ENCODE data around the gene PABPC1L2A.
"Not testable (repeated sequence)": the region's sequence is repeated elsewhere in the genome, so short reads cannot be mapped to it uniquely, and the experiment has no call there.

The PABPC1L2A gene

DNA sequence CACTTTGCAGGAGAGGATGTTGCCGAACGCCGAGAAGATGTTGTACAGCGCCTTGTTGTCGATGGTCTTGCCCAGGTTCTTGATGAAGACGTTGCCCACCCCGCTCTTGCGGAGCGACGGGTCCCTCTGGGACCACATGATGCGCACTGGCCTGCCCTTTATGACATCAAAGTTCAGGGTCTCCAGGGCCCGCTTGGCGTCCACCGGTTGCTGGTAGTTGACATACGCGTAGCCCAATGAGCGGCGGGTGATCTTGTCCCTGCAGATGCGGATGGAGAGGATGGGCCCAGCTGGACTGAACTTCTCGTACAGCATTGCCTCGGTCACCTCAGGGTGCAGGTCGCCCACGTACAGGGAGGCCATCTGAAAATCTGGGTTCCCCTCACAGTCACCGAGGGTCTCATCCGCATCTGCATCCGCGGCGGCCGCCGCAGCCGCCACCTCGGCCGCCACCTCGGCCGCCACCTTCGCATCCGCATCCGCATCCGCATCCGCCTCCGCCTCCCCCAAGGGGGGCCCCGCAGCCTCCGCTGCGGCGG lies at the start of gene PABPC1L2A:
TSS of gene PABPC1L2A (minus strand) at position 489 of the 539 bp plus-strand sequence. CDS start at position 363, 126 bp downstream.
- not testable (repeated sequence) for DNase-seq

DNA sequence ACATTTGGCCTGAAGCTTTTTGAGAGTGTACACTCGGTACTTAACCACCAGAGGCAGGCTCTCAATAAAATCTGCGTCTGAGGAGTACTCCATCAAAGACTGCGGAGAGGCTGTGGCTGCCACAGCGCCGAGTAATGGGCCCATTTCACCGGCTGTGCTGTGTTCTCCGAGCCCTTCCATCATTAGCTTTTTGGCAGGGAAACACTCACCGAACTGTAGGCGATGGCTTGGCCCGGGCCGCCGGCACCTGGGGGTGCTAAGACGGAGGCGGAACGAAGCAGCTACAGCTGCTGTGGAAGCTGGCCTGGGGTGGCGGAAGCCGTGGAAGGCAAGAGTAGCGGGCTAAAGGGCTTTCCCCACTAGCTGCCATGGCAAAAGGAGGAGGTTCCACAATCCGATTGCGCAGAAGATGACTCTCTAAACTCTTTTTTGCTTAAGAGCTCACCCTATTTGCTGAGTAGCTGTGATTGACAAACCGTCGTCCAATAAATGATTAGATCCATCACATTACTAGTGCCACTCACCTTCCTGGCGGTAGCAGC lies 48.5 kb upstream of the PABPC1L2A start:
- no peak for DNase-seq

DNA sequence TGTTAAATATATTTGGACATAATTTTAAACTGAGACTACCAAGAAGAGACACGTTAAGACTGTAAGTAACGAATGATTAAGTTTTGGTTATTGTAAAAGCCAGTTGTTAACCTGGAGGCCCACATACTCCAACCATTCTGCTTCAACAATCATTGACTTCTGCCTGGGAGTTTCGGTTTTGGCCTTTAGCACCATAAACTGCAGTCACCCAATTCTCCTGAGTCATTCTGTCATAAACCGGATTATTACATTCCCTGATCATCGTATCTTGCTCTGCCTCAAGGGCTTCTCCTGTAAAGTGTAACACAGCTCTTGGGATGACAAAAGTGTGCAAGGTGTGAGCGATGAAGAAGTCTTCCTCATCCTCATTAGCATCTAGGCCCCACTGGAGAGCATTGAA lies 46.9 kb upstream of the PABPC1L2A start:
- no peak for DNase-seq

DNA sequence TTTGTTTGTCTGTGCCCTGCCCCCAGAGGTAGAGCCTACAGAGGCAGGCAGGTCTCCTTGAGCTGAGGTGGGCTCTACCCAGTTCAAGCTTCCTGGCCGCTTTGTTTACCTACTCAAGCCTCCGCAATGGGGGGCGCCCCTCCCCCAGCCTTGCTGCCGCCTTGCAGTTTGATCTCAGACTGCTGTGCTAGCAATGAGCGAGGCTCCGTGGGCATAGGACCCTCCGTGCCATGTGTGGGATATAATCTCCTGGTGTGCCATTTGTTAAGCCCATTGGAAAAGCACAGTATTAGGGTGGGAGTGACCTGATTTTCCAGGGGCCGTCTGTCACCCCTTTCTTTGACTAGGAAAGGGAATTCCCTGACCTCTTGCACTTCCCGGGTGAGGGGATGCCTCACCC lies 20.2 kb upstream of the PABPC1L2A start:
- not testable (repeated sequence) for DNase-seq

DNA sequence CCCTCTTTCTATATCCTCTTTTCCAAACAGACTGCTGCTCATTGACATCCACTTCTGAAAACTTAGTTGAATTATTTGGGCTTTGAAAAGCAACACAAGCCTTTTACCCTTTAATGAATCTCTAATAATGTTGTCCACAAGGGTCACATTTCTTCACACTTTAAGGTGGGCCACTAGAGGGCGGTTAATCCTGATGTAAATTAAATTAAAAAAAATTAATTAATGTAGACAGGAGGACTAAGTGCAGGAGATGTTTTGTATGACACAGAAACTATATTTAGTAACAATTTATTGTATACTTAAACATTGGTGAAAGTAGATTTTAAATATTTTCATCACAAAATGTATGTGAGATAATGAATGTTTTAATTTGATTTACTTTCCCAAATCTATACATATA lies 7.5 kb upstream of the PABPC1L2A start:
- DNase-seq = not testable (repeated sequence)

DNA sequence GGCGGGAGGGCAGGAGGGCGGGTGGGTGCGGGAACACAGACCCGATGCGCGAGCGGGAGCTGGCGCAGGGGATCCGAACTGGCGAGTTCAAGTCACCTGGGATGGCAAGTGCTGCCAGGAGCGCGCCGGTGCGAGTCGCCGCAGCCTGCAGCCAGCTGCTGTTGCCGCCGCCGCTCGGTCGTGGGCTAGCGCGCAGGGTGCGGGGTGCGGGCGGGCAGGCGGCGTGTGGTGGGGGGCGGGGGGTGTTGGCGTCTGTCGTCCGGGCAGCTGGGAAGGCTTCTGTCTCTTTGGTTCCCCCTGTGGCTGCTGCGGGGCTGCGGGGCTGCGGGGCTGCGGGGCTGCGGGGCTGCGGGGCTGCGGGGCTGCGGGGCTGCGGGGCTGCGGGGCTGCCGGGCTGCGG lies 572 bp upstream of the PABPC1L2A start:
- DNase-seq = not testable (repeated sequence)

DNA sequence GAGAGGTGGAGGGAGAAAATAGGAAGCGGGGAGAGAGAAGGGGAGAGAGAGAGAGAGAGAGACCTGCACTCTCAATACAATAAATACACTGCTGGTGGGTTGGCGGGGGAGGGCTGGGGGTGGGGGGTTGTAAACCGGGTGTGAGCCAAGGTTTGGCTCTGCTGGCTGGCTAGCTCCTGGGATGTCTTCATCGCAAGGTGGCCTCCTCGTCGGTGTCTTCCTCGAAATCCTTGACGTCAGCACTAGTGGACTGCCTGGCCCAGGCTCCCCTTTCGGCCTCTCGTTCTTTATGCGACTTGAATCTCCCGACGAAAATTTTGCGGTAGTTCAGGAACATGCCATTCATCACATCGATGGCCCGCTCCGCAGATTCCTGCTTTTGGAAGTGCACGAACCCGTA lies 715 bp downstream of the PABPC1L2A start:
- DNase-seq = not testable (repeated sequence)

DNA sequence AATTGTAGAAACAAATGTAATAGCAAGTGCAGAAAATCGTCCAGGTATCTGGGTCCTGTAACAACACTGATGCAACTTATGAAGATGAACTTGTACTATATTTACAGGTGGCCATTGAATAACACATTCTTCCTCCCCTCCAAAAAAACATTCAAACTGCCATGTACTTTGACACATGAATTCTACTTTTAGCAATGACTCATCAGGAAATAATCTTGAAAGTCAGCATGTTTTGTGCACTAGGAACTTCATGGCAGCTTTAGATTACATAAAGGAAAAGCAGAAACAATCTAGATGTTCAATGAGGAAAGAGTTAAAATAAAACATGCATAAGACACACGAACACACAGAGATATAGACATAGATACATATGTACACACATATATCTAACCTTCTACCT lies 2.5 kb downstream of the PABPC1L2A start:
- DNase-seq = no peak

DNA sequence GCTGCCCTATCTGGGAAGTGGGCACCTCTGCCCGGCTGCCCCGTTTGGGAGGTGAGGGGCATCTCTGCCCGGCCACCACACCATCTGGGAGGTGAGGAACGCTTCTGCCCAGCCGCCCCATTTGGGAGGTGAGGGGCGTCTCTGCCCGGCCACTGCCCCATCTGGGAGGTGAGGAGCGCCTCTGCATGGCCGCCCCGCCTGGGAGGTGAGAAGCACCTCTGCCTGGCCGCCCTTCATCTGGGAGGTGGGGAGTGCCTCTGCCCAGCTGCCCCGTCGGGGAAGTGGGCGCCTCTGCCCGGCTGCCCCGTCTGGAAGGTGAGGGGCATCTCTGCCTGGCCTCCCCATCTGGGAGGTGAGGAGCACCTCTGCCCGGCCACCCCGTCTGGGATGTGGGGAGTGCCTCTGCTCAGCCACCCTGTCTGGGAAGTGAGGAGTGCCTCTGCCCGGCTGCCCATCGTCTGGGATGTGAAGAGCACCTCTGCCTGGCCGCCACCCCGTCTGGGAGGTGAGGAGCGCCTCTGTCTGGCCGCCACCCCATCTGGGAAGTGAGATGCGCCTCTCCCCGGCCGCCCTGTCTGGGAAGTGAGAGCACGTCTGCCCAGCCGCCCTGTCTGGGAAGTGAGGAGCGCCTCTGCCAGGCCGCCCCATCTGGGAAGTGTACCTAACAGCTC lies 9.8 kb downstream of the PABPC1L2A start:
- no peak for DNase-seq

DNA sequence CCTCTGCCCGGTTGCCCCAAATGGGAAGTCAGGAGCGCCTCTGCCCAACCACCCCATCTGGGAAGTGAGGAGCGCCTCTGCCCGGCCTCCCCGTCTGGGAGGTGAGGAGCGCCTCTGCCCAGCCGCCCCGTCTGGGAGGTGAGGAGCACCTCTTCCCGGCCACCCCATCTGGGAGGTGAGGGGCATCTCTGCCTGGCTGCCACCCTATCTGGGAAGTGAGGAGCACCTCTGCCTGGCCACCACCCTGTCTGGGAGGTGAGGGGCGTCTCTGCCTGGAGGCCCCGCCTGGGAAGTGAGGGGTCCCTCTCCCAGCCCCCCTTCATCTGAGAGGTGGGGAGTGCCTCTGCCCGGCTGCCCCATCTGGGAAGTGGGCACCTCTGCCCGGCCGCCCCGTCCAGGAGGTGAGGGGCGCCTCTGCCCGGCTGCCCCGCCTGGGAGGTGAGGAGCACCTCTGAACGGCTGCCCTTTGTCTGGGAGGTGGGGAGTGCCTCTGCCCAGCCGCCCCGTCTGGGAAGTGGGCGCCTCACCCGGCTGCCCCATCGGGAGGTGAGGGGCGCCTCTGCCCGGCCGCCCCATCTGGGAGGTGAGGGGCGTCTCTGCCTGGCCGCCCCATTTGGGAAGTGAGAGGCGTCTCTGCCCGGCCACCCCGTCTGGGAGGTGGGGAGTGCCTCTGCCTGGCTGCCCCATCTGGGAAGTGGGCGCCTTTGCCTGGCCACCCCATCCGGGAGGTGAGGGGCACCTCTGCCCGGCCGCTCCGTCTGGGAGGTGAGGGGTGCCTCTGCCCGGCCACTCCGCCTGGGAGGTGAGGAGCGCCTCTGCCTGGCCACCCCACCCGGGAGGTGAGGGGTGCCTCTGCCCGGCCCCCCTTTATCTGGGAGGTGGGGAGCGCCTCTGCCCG lies 10.6 kb downstream of the PABPC1L2A start:
- no peak for DNase-seq

DNA sequence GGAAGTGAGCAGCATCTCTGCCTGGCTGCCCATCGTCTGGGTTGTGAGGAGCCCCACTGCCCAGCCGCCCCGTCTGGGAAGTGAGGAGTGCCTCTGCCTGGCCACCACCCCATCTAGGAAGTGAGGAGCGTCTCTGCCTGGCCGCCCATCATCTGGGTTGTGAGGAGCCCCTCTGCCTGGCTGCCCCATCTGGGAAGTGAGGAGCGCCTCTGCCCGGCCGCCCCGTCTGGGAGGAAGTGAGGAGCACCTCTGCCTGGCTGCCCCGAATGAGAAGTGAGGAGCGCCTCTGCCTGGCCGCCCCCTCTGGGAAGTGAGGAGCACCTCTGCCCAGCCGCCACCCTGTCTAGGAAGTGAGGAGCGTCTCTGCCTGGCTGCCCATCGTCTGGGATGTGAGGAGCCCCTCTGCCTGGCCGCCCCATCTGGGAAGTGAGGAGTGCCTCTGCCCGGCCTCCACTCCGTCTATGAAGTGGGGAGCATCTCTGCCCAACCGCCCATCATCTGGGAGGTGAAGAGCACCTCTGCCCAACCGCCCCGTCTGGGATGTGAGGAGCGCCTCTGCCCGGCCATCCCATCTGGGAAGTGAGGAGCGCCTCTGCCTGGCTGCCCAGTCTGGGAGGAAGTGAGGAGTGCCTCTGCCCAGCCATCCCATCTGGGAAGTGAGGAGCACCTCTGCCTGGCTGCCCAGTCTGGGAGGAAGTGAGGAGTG lies 11.4 kb downstream of the PABPC1L2A start:
- not testable (repeated sequence) for DNase-seq

DNA sequence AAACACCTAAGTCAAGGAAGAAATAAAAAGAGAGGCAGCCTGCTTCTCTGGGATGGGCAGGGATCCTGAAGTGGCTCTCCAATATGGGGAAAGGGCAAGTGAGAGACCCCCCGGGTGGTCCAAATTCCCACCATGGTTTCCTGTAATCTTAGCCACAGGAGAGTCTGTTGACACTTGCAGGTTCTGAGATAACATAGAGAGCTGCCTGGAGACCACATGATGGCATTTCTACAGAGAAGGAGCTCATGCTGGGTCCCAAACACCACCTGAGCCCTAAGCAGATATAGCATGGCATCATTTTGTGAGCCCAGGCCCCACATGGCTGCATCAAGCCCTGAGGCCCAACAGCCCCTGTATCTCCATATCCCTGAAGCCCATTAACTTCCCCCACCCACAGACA lies 50.4 kb downstream of the PABPC1L2A start:
- DNase-seq = no peak
